Neutrophil (primary cell): Measurements from ENCODE around the gene PCLO.

ENCODE experiments used
- H3K27ac ChIP-seq: fragments of 200-600 bp; sonication (generic); 2 replicates; pipeline ENCODE4 v1.5.1; 2016; ENCODE audit warnings: mild to moderate bottlenecking, moderate library complexity
- H3K27me3 ChIP-seq: fragments of 200-600 bp; sonication (generic); 2 replicates; pipeline ENCODE4 v1.6.0; 2016; ENCODE audit warnings: mild to moderate bottlenecking
- H3K36me3 ChIP-seq: fragments of 200-600 bp; sonication (generic); 2 replicates; pipeline ENCODE4 v1.5.1; 2017
- H3K4me1 ChIP-seq, 2 experiments: fragments of 200-600 bp in 1 of 2; sonication (generic) in 1 of 2; 1 replicate in 1 of 2; 2 replicates in 1 of 2; pipeline versions ENCODE4 v1.5.1 to v1.6.1; 2013 to 2016; ENCODE audit warnings: low read depth in 1 of 2, low read length in 1 of 2, mild to moderate bottlenecking in 1 of 2, moderate library complexity in 1 of 2; ENCODE audit not compliant: control insufficient read depth in 1 of 2, insufficient read depth in 1 of 2
- H3K4me3 ChIP-seq, 2 experiments: fragments of 200-600 bp in 1 of 2; sonication (generic) in 1 of 2; 1 replicate in 1 of 2; 2 replicates in 1 of 2; pipeline ENCODE4 v1.5.1; 2013 to 2016; ENCODE audit warnings: low read depth in 1 of 2, low read length in 1 of 2, mild to moderate bottlenecking in 1 of 2, moderate library complexity in 1 of 2
- H3K9me3 ChIP-seq: fragments of 200-600 bp; sonication (generic); 2 replicates; pipeline ENCODE4 v1.5.1; 2016
- TF ChIP-seq, protein P1 (sequence below): fragments of 200-600 bp; sonication (generic); IDR thresholded peaks from 2 replicates; pipeline ENCODE4 v1.5.1; 2016; ENCODE audit warnings: antibody characterized with exemption

PCLO gene

DNA sequence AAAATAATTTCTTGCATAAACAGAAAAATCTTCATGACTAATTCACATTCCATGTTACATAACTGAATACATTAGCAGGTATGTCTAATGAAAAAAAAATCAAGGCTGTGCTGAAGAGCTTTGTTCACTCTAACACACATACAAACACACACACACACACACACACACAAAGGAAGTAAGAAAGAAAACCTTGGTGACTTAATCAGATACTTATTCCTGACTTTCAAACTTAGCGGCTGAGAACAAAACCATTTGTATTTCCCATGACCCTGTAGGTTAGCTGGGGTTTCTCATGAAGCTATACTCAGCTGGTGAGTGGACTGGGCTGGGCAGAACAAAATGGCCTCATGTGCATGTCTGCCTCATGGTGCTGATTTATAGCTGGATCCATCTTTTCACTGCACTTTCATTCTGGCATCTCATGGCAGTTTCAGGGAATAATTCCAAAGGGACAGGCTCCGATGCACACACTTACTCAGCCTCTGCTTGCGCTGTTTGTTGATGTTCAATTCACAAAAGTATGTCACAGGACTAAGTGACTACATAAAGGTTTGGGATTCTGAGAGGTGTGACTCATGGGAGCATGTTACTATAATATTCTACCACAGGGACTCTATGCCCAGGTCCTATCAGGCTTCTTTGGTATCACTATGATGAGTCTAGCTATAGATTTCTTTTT lies 161.2 kb downstream of the PCLO start:
- no peaks in the 10 kb centered on the region for H3K9me3 ChIP-seq
- TF ChIP-seq, protein P1, sequence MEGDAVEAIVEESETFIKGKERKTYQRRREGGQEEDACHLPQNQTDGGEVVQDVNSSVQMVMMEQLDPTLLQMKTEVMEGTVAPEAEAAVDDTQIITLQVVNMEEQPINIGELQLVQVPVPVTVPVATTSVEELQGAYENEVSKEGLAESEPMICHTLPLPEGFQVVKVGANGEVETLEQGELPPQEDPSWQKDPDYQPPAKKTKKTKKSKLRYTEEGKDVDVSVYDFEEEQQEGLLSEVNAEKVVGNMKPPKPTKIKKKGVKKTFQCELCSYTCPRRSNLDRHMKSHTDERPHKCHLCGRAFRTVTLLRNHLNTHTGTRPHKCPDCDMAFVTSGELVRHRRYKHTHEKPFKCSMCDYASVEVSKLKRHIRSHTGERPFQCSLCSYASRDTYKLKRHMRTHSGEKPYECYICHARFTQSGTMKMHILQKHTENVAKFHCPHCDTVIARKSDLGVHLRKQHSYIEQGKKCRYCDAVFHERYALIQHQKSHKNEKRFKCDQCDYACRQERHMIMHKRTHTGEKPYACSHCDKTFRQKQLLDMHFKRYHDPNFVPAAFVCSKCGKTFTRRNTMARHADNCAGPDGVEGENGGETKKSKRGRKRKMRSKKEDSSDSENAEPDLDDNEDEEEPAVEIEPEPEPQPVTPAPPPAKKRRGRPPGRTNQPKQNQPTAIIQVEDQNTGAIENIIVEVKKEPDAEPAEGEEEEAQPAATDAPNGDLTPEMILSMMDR: no peak
- H3K27ac ChIP-seq: no peak overlapping the region
- no peaks in the 10 kb centered on the region for H3K36me3 ChIP-seq
- H3K4me1 ChIP-seq: no peaks in the 10 kb centered on the region
- no peaks in the 10 kb centered on the region for H3K27me3 ChIP-seq
- H3K4me3 ChIP-seq: no peak overlapping the region

DNA sequence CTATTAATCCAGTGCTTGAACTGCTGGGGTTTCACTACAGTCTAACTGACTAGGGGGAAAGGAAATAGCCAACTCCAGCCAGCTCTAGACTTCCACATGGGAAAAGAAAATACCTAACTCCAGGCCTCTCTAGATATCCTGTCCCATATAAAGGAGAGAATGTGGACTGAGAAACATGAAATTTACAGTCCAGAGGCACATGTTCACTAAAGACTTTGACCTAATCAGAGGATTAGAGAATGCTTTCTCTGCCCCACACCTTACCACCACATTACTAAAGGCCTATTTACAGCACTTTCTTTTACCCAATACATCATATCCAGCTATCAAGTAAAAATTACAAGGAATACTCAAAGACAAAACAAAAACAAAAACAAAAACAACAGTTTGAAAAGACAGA lies 164.2 kb downstream of the PCLO start:
- TF ChIP-seq, protein P1: no peak
- no peaks in the 10 kb centered on the region for H3K4me1 ChIP-seq
- no peaks in the 10 kb centered on the region for H3K27me3 ChIP-seq
- H3K36me3 ChIP-seq: no peaks in the 10 kb centered on the region
- H3K9me3 ChIP-seq: no peaks in the 10 kb centered on the region
- no peak overlapping the region for H3K27ac ChIP-seq
- no peak overlapping the region for H3K4me3 ChIP-seq

DNA sequence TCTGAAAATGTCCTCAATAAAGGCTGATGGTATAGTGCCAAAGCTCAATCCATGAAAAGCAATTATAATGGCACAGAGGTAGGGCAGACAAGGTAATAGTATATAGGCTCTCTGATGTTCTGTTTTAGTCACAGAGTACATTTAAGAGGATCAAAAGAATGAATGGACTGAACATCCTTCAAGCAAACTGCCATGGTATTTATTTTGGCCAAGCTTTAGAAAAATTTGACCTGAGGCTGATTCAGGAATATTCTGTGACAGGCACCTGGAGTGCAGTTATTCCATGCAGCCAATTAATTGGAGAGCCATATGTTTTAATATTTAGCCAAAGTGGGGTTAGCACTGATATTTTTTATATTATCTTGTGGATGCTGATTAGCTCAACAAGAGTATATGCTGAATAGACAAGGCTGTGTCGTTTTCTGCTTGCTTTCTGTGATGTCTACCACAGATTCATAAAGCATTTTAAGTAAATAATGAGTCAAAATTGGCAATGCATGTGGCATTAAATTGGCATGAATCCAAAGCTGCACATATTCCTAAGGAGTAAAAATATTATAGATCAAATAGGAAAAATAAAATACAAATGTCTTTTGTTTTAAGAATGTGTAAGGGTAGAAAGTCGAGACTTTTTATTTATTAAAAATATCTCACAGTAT lies 177.4 kb downstream of the PCLO start:
- Histone ChIP-seq H3K27ac (no peak overlapping the region), H3K9me3 (no peaks in the 10 kb centered on the region), H3K27me3 (no peaks in the 10 kb centered on the region), H3K36me3 (no peaks in the 10 kb centered on the region), H3K4me1 (no peaks in the 10 kb centered on the region), H3K4me3 (no peak overlapping the region)
- TF ChIP-seq, protein P1: no peak

DNA sequence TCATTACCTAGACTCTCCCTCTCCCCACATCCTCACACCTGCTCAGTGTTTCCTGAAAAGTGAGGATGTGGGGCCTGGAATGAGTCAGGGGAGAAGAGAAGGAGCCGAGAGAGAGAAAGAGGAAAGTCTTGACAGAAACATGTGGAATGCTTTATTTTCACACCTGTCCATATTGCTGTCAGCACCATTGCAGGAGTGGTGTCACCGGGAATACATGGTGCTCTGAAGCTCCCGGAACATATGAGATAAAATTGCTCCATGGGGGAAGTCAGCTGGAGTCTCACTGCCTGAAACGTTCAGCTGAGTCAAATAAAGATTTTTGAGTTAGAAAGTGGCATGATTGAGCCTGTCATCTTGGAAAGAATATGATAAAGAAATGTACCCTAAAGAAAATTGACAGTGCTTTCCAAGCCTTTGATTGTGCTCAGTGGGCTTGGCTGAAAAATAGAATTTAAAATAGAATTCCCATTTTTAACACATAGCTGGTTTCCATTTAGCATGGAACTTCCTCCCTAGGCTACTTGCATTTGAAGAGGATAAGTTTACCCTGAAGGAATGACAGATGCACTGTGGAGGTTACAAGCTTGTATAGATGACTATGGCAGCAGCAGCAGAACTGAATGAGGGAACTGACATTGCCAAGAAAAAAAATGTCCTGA lies 182.4 kb downstream of the PCLO start:
- Histone ChIP-seq H3K4me3 (no peak overlapping the region), H3K4me1 (no peaks in the 10 kb centered on the region), H3K9me3 (no peaks in the 10 kb centered on the region), H3K36me3 (no peaks in the 10 kb centered on the region), H3K27me3 (no peaks in the 10 kb centered on the region), H3K27ac (no peak overlapping the region)
- TF ChIP-seq, protein P1: no peak

DNA sequence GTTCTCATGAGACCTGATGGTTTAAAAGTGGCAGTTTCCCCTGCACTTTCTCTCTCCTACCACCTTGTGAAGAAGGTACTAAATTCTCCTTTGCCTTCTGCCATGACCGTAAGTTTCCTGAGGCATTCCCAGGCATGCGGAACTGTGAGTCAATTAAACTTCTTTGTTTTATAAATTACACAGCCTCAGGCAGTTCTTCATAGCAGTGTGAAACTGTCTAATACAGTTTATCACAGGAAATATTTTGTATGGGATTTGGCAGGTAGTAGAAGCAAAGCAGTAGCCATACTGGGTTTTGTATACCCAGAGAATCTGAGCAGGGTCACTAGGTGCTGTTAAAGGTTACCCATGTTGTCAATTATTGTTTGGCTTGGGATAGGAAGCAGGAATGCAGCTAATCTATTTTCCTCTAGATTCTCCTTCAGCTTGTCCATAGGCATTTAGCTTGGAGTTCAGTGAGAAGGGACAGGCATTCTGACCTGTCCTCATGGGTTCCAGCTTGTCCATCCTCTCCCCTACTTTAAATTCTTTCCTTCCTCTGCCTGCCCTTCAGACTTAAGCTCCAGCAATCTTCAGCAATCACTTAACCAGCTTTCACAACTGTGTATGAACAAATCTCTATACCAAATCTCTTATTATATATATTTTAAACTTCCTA lies 186.7 kb downstream of the PCLO start:
- Histone ChIP-seq H3K9me3 (no peaks in the 10 kb centered on the region), H3K27ac (no peak overlapping the region), H3K36me3 (no peaks in the 10 kb centered on the region), H3K4me3 (no peak overlapping the region), H3K4me1 (no peaks in the 10 kb centered on the region), H3K27me3 (no peaks in the 10 kb centered on the region)
- TF ChIP-seq, protein P1: no peak
